ENCODE results near the gene ITGB8.

ITGB8 gene

GRCh38 chr7:20438248-20438647, 107.5 kb downstream of the ITGB8 start:
- no peak for DNase-seq

- DNase-seq = no peak
These were observed 108.1 kb downstream of the ITGB8 start for GRCh38 chr7:20438694-20439376.

- no peak for DNase-seq
These were observed 108.9 kb downstream of the ITGB8 start for GRCh38 chr7:20439416-20440185.

- DNase-seq = no peak
These were observed 109.9 kb downstream of the ITGB8 start for GRCh38 chr7:20440472-20441105.

GRCh38 chr7:20441346-20441745, 110.6 kb downstream of the ITGB8 start:
- DNase-seq = no peak

GRCh38 chr7:20441991-20442441, 111.3 kb downstream of the ITGB8 start:
- no peak for DNase-seq

- DNase-seq = no peak
These were observed 112.3 kb downstream of the ITGB8 start for GRCh38 chr7:20442951-20443350.

GRCh38 chr7:20444030-20444800, 113.5 kb downstream of the ITGB8 start:
- no peak for DNase-seq

- DNase-seq = no peak
These were observed 116.4 kb downstream of the ITGB8 start for GRCh38 chr7:20447021-20447650.

GRCh38 chr7:20449176-20449575, 118.5 kb downstream of the ITGB8 start:
- no peak for DNase-seq

GRCh38 chr7:20450536-20450935, 119.8 kb downstream of the ITGB8 start:
- DNase-seq = no peak

GRCh38 chr7:20454202-20454601, 123.5 kb downstream of the ITGB8 start:
- DNase-seq = no peak

GRCh38 chr7:20456701-20457100, 126.0 kb downstream of the ITGB8 start:
- no peak for DNase-seq

- no peak for DNase-seq
These were observed 127.8 kb downstream of the ITGB8 start for GRCh38 chr7:20458521-20458920.

- DNase-seq = no peak
These were observed 128.7 kb downstream of the ITGB8 start for GRCh38 chr7:20459419-20459818.

GRCh38 chr7:20464891-20465290, 134.2 kb downstream of the ITGB8 start:
- no peak for DNase-seq

All from NCI-H526 treated with DMSO at 0.1 percent for 48 hours (cell line).